H9 (cell line): ENCODE measurements around the gene COX7B. TPM values are rescaled to one million over a fixed set of nuclear protein-coding genes. Genes with fewer than 3 reads are reported as not detected.

Experiments used
- DNase-seq: peaks from one replicate; pipeline ENCODE4 v3.0.0-alpha.2; 2017
- H2AFZ ChIP-seq: one replicate; pipeline ENCODE4 v1.6.1; 2013; ENCODE audit warnings: mild to moderate bottlenecking, low read length, control low read depth, moderate library complexity
- H2AK5ac ChIP-seq: 2 replicates; pipeline ENCODE4 v1.6.1; 2013; ENCODE audit warnings: low read length, control low read depth, mixed read lengths; ENCODE audit not compliant: insufficient read length
- H2BK120ac ChIP-seq: one replicate; pipeline ENCODE4 v1.6.1; 2013; ENCODE audit warnings: low read depth, mild to moderate bottlenecking, low read length, control low read depth, inconsistent platforms; ENCODE audit not compliant: poor library complexity, severe bottlenecking
- H2BK12ac ChIP-seq: 2 replicates; pipeline ENCODE4 v1.6.1; 2013; ENCODE audit warnings: low read length, control low read depth, mixed read lengths, low read depth; ENCODE audit not compliant: insufficient read length
- H2BK15ac ChIP-seq: 2 replicates; pipeline ENCODE4 v1.6.1; 2013; ENCODE audit warnings: low read depth, low read length, control low read depth
- H2BK20ac ChIP-seq: one replicate; pipeline ENCODE4 v1.6.1; 2013; ENCODE audit warnings: low read depth, mild to moderate bottlenecking, low read length, control low read depth, inconsistent platforms; ENCODE audit not compliant: poor library complexity, severe bottlenecking
- H2BK5ac ChIP-seq: 2 replicates; pipeline ENCODE4 v1.6.1; 2013; ENCODE audit warnings: low read length, control low read depth, mixed read lengths; ENCODE audit not compliant: insufficient read length
- H3K14ac ChIP-seq: 2 replicates; pipeline ENCODE4 v1.6.1; 2013; ENCODE audit warnings: low read length, control low read depth; ENCODE audit not compliant: insufficient read depth
- H3K18ac ChIP-seq: 2 replicates; pipeline ENCODE4 v1.6.1; 2013; ENCODE audit warnings: low read depth, mild to moderate bottlenecking, mixed read lengths, low read length, control low read depth; ENCODE audit not compliant: insufficient read length
- H3K23ac ChIP-seq: 2 replicates; pipeline ENCODE4 v1.6.1; 2013; ENCODE audit warnings: low read length, control low read depth, mixed read lengths, low read depth; ENCODE audit not compliant: insufficient read length
- H3K23me2 ChIP-seq: 2 replicates; pipeline ENCODE4 v1.6.1; 2013; ENCODE audit warnings: low read depth, mild to moderate bottlenecking, mixed read lengths, low read length, control low read depth; ENCODE audit not compliant: insufficient read length, poor library complexity, severe bottlenecking
- H3K27ac ChIP-seq: 2 replicates; pipeline ENCODE4 v1.5.1; 2013; ENCODE audit warnings: low read length, control low read depth, mixed read lengths, low read depth; ENCODE audit not compliant: insufficient read length
- H3K27me3 ChIP-seq: 2 replicates; pipeline ENCODE4 v1.6.1; 2013; ENCODE audit warnings: low read length, control low read depth, inconsistent platforms; ENCODE audit not compliant: insufficient read depth
- H3K4ac ChIP-seq: 2 replicates; pipeline ENCODE4 v1.6.1; 2013; ENCODE audit warnings: low read depth, mild to moderate bottlenecking, control low read depth, inconsistent platforms, low read length, moderate library complexity
- H3K4me1 ChIP-seq: 2 replicates; pipeline ENCODE4 v1.6.1; 2013; ENCODE audit warnings: low read length, control low read depth, inconsistent platforms; ENCODE audit not compliant: insufficient read depth
- H3K4me2 ChIP-seq: 2 replicates; pipeline ENCODE4 v1.6.1; 2013; ENCODE audit warnings: low read length, control low read depth, mixed read lengths; ENCODE audit not compliant: insufficient read length, insufficient read depth
- H3K56ac ChIP-seq: 2 replicates; pipeline ENCODE4 v1.6.1; 2013; ENCODE audit warnings: low read depth, mild to moderate bottlenecking, mixed read lengths, low read length, control low read depth; ENCODE audit not compliant: insufficient read length
- H3K79me1 ChIP-seq: 2 replicates; pipeline ENCODE4 v1.6.1; 2013; ENCODE audit warnings: low read depth, mild to moderate bottlenecking, moderate library complexity, low read length, control low read depth, inconsistent platforms; ENCODE audit not compliant: insufficient read depth, poor library complexity, severe bottlenecking
- H3K79me2 ChIP-seq: 2 replicates; pipeline ENCODE4 v1.6.1; 2013; ENCODE audit warnings: low read length, control low read depth, inconsistent platforms; ENCODE audit not compliant: insufficient read depth
- H3K9ac ChIP-seq: 2 replicates; pipeline ENCODE4 v1.6.1; 2013; ENCODE audit warnings: low read length, control low read depth, mixed read lengths; ENCODE audit not compliant: insufficient read length; ENCODE audit errors: extremely low read depth
- H3K9me3 ChIP-seq: one replicate; pipeline ENCODE4 v1.6.1; 2013; ENCODE audit warnings: low read depth, low read length, inconsistent platforms; ENCODE audit not compliant: control insufficient read depth
- H3T11ph ChIP-seq: one replicate; pipeline ENCODE4 v1.6.1; 2013; ENCODE audit warnings: mild to moderate bottlenecking, low read length, control low read depth, inconsistent platforms
- H4K20me1 ChIP-seq: one replicate; pipeline ENCODE4 v1.6.1; 2013; ENCODE audit not compliant: control insufficient read depth, insufficient read length, insufficient read depth
- H4K5ac ChIP-seq: 2 replicates; pipeline ENCODE4 v1.6.1; 2013; ENCODE audit warnings: low read depth, mild to moderate bottlenecking, mixed read lengths, low read length, control low read depth; ENCODE audit not compliant: insufficient read length
- H4K8ac ChIP-seq: replicated peaks from 2 replicates; pipeline ENCODE4 v1.6.1; 2013; ENCODE audit warnings: low read length, control low read depth, mixed read lengths, low read depth; ENCODE audit not compliant: insufficient read length
- H4K91ac ChIP-seq: 2 replicates; pipeline ENCODE4 v1.6.1; 2013; ENCODE audit warnings: low read depth, mild to moderate bottlenecking, moderate library complexity, mixed read lengths, low read length, control low read depth; ENCODE audit not compliant: insufficient read length
- H3K27ac Mint-ChIP-seq, 3 experiments: 2 replicates in 2 of 3; 3 replicates in 1 of 3; pipeline ENCODE4 v1.8.0; 2020 to 2021; ENCODE audit warnings: mixed read lengths in 3 of 3, mild to moderate bottlenecking in 1 of 3, moderate library complexity in 1 of 3
- H3K27me3 Mint-ChIP-seq: 2 replicates; pipeline ENCODE4 v1.8.0; 2021; ENCODE audit warnings: low read depth, mild to moderate bottlenecking, moderate library complexity, mixed read lengths
- H3K36me3 Mint-ChIP-seq, 3 experiments: 2 replicates in 2 of 3; 3 replicates in 1 of 3; pipeline ENCODE4 v1.8.0; 2020 to 2021; ENCODE audit warnings: low read depth in 3 of 3, mixed read lengths in 3 of 3; ENCODE audit not compliant: insufficient read depth in 1 of 3
- H3K4me1 Mint-ChIP-seq, 2 experiments: 2 replicates each; pipeline ENCODE4 v1.8.0; 2020; ENCODE audit warnings: mixed read lengths in 2 of 2
- H3K4me3 Mint-ChIP-seq, 2 experiments: 2 replicates in 1 of 2; 3 replicates in 1 of 2; pipeline ENCODE4 v1.8.0; 2020 to 2021; ENCODE audit warnings: mild to moderate bottlenecking in 2 of 2, mixed read lengths in 2 of 2, moderate library complexity in 1 of 2
- H3K9me3 Mint-ChIP-seq, 2 experiments: 2 replicates in 1 of 2; 3 replicates in 1 of 2; pipeline ENCODE4 v1.8.0; 2020; ENCODE audit warnings: mild to moderate bottlenecking in 2 of 2, mixed read lengths in 2 of 2, moderate library complexity in 1 of 2
- CTCF ChIP-seq: fragments of 200-600 bp; sonication (generic); conservative IDR thresholded peaks from 3 replicates; pipeline ENCODE4 v1.8.0; 2021; ENCODE audit warnings: antibody characterized with exemption, mild to moderate bottlenecking
- WGBS: extraction: QIAGEN DNeasy Blood & Tissue Kit; methylation state at CpG from one replicate; pipeline ENCODE4 v1.1.7; 2013; ENCODE audit warnings: missing lambda C conversion rate, low lambda C conversion rate, mixed read lengths; ENCODE audit not compliant: insufficient read length; ENCODE audit errors: extremely low coverage; 5-methylcytosine and 5-hydroxymethylcytosine counted together
- total RNA-seq: library from RNA; stranded (reverse); gene quantifications from 2 replicates; pipeline ENCODE4 v1.2.1, GENCODE V29; 2021

COX7B gene
- total RNA-seq, 1 experiment from 2014 or later: 253 TPM

- Histone ChIP-seq H3K79me2 (no peaks in the 10 kb centered on the region), H3K27ac (no peak within 1 kb of the TSS), H3K56ac (no peak within 1 kb of the TSS), H4K8ac (no peak within 1 kb of the TSS), H3K9ac (peak within 1 kb of the TSS; percentile 38), H3K14ac (no peak within 1 kb of the TSS), H2BK120ac (no peak within 1 kb of the TSS), H4K20me1 (no peaks in the 10 kb centered on the region), H2BK20ac (no peak within 1 kb of the TSS), H3K4ac (no peak within 1 kb of the TSS), H4K5ac (no peak within 1 kb of the TSS), H2AK5ac (no peak within 1 kb of the TSS), H2AFZ (no peak within 1 kb of the TSS), H3K9me3 (no peaks in the 10 kb centered on the region), H2BK5ac (no peak within 1 kb of the TSS), H4K91ac (no peak within 1 kb of the TSS), H3K4me2 (peak within 1 kb of the TSS; percentile 57), H3K27me3 (no peaks in the 10 kb centered on the region), H2BK12ac (no peak within 1 kb of the TSS), H2BK15ac (no peak within 1 kb of the TSS), H3K23me2 (no peaks in the 10 kb centered on the region), H3K4me1 (no peaks in the 10 kb centered on the region), H3T11ph (no peak within 1 kb of the TSS), H3K23ac (no peak within 1 kb of the TSS), H3K18ac (no peak within 1 kb of the TSS), H3K79me1 (no peaks in the 10 kb centered on the region)
- TF ChIP-seq CTCF: peak; percentile 41; the same call in 2 of the 3 replicates
- peak; percentile 87 for DNase-seq
- Mint-ChIP-seq H3K4me1 (peaks cover 2 to 5% of the 10 kb centered on the region in 2 experiments; a peak in 3 of 4 replicates), H3K4me3 (peak within 1 kb of the TSS; percentile 90 to 94), H3K27ac (peak within 1 kb of the TSS; percentile 28 to 96 (median 93)), H3K27me3 (no peaks in the 10 kb centered on the region; the same call in 1 of the 2 replicates), H3K36me3 (peaks cover 0 to 3% (median 0%) of the 10 kb centered on the region in 3 experiments; a peak in 1 of 7 replicates), H3K9me3 (peaks cover 42% of the 10 kb centered on the region in 2 experiments)
- no CpG with 5 or more reads among the region's 36 CpGs for WGBS
Measured at GRCh38 chrX:77910108-77910840, 11.0 kb downstream of the COX7B start, which contains the start of gene ATP7A. ATP7A (plus strand) TSS chrX:77910693; CDS start chrX:77971642, 60,949 bp downstream.
